H1 (cell line): ENCODE results near the gene FAM221B. TPM values are rescaled to one million over a fixed set of nuclear protein-coding genes. Genes with fewer than 3 reads are reported as not detected.

ENCODE experiments used
- SP2 ChIP-seq: IDR thresholded peaks from 2 replicates; pipeline ENCODE4 v1.6.1; 2012; ENCODE audit warnings: mild to moderate bottlenecking, low read length, inconsistent platforms
- TCF12 ChIP-seq: IDR thresholded peaks from 2 replicates; pipeline ENCODE4 v1.6.1; 2011; ENCODE audit warnings: low read depth, mild to moderate bottlenecking, low read length
- polyA plus RNA-seq, 7 experiments: library from polyadenylated mRNA; depleted of rRNA in 3 of 7; stranded (reverse) in 5 of 7; unstranded in 2 of 7; fragments of >200 nt in 5 of 7; fragments of 200-250 nt in 2 of 7; gene quantifications; 1 replicate in 5 of 7; 2 replicates in 1 of 7; 4 replicates in 1 of 7; pipeline versions ENCODE4 v1.2.1 to v1.2.3, GENCODE V29; 2011 to 2013; ENCODE audit warnings: missing spikeins in 2 of 7, mixed read lengths in 2 of 7
- total RNA-seq: library from RNA; stranded (reverse); fragmentation: NEBNext Ultra II Directional; extraction: Animal tissue kit (Norgen Biotek cat#: 25700); gene quantifications from 2 replicates; pipeline ENCODE4 v1.2.1, GENCODE V29; 2021

FAM221B gene
- total and polyA plus RNA-seq, 2 of the 8 experiments (the other 6 are each of a cell fraction or from before 2014, with no cell fraction given), result not detected

- TF ChIP-seq SP2 (no peak), TCF12 (no peak)
Measured at GRCh38 chr9:35808433-35808832, 20.1 kb downstream of the FAM221B start (continued).
